Stimulated activated CD4-positive, alpha-beta T cell treated with anti-CD3 and anti-CD28 coated beads, TNF-alpha, amount 100 ng/mL, for 24 hours (primary cell): ENCODE data around the gene SIAH3.
A peak's percentile ranks its signal among the peaks of the same experiment; 100 is the strongest.

Experiments
- DNase-seq, 3 experiments: peaks; one replicate each; pipeline ENCODE4 v3.0.0-alpha.2; 2020; ENCODE audit warnings: low read depth in 3 of 3

The SIAH3 gene

GRCh38 chr13:45737571-45738017 lies 114.0 kb downstream of the SIAH3 start:
- DNase-seq, result peak in 1 of 3 experiments; percentile 10

GRCh38 chr13:45733361-45733760 lies 118.2 kb downstream of the SIAH3 start:
- DNase-seq, result no peak

DNA sequence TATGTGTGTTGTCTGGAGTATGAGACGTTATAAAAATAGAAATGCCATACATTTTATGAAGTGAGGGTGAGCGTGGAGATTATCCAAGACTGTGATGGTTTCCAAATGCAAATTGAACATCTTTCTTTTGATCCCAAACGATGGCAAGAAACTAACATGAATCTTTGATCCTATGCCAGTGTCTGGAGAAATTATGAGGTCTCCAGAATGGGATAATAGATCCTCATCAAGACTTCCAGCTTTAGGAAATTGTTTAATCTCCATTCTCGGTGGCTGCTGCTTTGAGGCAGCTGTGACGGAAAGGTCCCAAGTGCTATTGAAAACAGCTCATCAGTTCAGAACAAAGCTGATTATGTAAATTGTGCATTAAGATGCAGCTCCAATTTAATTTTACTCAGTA lies 118.6 kb downstream of the SIAH3 start:
- DNase-seq, result no peak

GRCh38 chr13:45731455-45731854 lies 120.1 kb downstream of the SIAH3 start:
- DNase-seq, result no peak

- peak in 1 of 3 experiments; percentile 3 for DNase-seq
These were observed 122.8 kb downstream of the SIAH3 start for GRCh38 chr13:45728759-45729158.
